Retinal pigment epithelial cell (primary cell): Measurements from ENCODE around the gene SLC9A5.

Experiments
- DNase-seq: peaks from one replicate; pipeline ENCODE4 v3.0.0-alpha.2; 2010; ENCODE audit warnings: low read depth
- H3K4me3 ChIP-seq: 2 replicates; pipeline ENCODE4 v1.5.1; 2011; ENCODE audit warnings: mild to moderate bottlenecking, low read length, control low read depth, moderate library complexity
- CTCF ChIP-seq: conservative IDR thresholded peaks from 2 replicates; pipeline ENCODE4 v1.5.1; 2011; ENCODE audit warnings: low read depth, low read length, control low read depth, inconsistent platforms

Gene SLC9A5

GRCh38 chr16:67209565-67209964 is 39.2 kb upstream of the SLC9A5 start:
- TF ChIP-seq CTCF: no peak
- no peak overlapping the region for H3K4me3 ChIP-seq
- no peak for DNase-seq

- TF ChIP-seq CTCF: no peak
- DNase-seq: no peak
- H3K4me3 ChIP-seq: no peak overlapping the region
Measured at GRCh38 chr16:67210069-67210937, 38.5 kb upstream of the SLC9A5 start.

GRCh38 chr16:67211674-67212073 is 37.1 kb upstream of the SLC9A5 start:
- TF ChIP-seq CTCF: no peak
- H3K4me3 ChIP-seq: no peak overlapping the region
- no peak for DNase-seq

GRCh38 chr16:67212766-67213165 is 36.0 kb upstream of the SLC9A5 start:
- TF ChIP-seq CTCF: no peak
- no peak overlapping the region for H3K4me3 ChIP-seq
- no peak for DNase-seq

GRCh38 chr16:67213197-67214019 is 35.4 kb upstream of the SLC9A5 start:
- H3K4me3 ChIP-seq: no peak overlapping the region
- no peak for DNase-seq
- TF ChIP-seq CTCF: no peak

GRCh38 chr16:67215706-67216105 is 33.1 kb upstream of the SLC9A5 start:
- no peak for TF ChIP-seq CTCF
- H3K4me3 ChIP-seq: no peak overlapping the region
- DNase-seq: no peak
